Bronchial epithelial cell (primary cell): ENCODE measurements around the gene ZNF618. TPM values are rescaled to one million over a fixed set of nuclear protein-coding genes. Genes with fewer than 3 reads are reported as not detected.

Experiments
- DNase-seq: peaks from one replicate; pipeline ENCODE4 v3.0.0-alpha.2; 2010; ENCODE audit warnings: low read depth
- FAIRE-seq: peaks from 2 replicates; lab custom pipeline; 2011; peaks lifted over from hg19 to GRCh38; lab: Jason Lieb, UNC
- H3K27me3 ChIP-seq: 2 replicates; pipeline ENCODE4 v1.5.1; 2011; ENCODE audit warnings: low read length; ENCODE audit not compliant: control insufficient read depth, insufficient read depth
- H3K36me3 ChIP-seq: 2 replicates; pipeline ENCODE4 v1.5.1; 2011; ENCODE audit warnings: low read length; ENCODE audit not compliant: control insufficient read depth, insufficient read depth
- H3K4me3 ChIP-seq: 2 replicates; pipeline ENCODE4 v1.5.1; 2011; ENCODE audit warnings: mild to moderate bottlenecking, low read depth, low read length, control low read depth
- total RNA-seq: library from RNA; depleted of rRNA; stranded (reverse); fragments of >200 nt; gene quantifications from 2 replicates; pipeline ENCODE4 v1.2.1, GENCODE V29; 2014
- TF ChIP-seq, protein P1 (sequence below): IDR thresholded peaks from 2 replicates; pipeline ENCODE4 v1.5.1; 2011; ENCODE audit warnings: mild to moderate bottlenecking, moderate library complexity, low read length, control low read depth, inconsistent platforms; ENCODE audit not compliant: insufficient read depth, severe bottlenecking

The ZNF618 gene
- total RNA-seq, 1 donor from 2014 or later, result 1.6 TPM

DNA sequence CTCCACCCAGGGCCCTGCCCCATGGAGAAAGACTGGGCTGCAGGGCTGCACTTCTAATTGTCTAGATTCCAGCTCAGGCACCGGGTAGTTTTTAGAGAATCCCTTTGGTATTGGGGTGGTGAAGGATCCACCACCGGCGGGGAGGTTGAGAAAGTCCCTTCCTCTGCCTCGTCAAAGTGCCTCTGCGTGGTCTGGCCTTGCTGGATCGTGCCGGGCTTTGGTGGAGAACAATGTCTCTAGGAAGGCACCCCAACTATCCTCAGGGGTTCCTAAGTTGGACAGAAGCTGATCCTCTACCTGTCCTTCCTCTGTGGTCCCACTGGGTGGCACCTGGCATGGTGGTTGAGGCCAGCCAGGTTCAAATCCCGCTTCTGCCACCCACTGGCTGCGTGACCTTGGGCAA is 209.3 kb downstream of the ZNF618 start:
- H3K36me3 ChIP-seq, result no peaks in the 10 kb centered on the region

DNA sequence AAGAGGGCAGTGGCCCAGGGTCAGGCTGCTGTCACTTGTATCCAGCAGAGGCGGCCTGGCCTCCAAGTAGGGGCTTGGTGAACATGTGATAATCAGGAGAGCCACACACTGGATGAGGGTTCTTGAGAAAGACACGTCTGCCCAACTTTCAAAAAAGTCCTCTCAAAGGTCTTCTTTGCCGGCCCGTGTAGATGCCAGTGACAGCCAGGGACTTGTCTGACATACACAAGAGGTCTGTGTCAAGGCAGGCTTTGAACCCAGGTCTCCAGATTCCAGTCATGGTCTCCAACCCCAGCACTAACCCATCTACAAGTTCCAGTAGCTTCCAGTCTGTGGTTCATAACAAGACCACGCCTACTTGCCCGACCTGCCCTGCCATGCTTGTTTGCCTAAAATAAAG is 209.9 kb downstream of the ZNF618 start:
- FAIRE-seq (no peak), DNase-seq (peak; percentile 42)
- Histone ChIP-seq H3K4me3 (no peak overlapping the region), H3K36me3 (no peaks in the 10 kb centered on the region), H3K27me3 (peaks cover 5% of the 10 kb centered on the region)
- TF ChIP-seq, protein P1, sequence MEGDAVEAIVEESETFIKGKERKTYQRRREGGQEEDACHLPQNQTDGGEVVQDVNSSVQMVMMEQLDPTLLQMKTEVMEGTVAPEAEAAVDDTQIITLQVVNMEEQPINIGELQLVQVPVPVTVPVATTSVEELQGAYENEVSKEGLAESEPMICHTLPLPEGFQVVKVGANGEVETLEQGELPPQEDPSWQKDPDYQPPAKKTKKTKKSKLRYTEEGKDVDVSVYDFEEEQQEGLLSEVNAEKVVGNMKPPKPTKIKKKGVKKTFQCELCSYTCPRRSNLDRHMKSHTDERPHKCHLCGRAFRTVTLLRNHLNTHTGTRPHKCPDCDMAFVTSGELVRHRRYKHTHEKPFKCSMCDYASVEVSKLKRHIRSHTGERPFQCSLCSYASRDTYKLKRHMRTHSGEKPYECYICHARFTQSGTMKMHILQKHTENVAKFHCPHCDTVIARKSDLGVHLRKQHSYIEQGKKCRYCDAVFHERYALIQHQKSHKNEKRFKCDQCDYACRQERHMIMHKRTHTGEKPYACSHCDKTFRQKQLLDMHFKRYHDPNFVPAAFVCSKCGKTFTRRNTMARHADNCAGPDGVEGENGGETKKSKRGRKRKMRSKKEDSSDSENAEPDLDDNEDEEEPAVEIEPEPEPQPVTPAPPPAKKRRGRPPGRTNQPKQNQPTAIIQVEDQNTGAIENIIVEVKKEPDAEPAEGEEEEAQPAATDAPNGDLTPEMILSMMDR, result no peak

More for the DNA sequence above, 209.3 kb downstream of the ZNF618 start:
- H3K4me3 ChIP-seq, result no peak overlapping the region
- H3K27me3 ChIP-seq, result peaks cover 5% of the 10 kb centered on the region
- TF ChIP-seq, protein P1, result no peak
- FAIRE-seq, result no peak
- no peak for DNase-seq

DNA sequence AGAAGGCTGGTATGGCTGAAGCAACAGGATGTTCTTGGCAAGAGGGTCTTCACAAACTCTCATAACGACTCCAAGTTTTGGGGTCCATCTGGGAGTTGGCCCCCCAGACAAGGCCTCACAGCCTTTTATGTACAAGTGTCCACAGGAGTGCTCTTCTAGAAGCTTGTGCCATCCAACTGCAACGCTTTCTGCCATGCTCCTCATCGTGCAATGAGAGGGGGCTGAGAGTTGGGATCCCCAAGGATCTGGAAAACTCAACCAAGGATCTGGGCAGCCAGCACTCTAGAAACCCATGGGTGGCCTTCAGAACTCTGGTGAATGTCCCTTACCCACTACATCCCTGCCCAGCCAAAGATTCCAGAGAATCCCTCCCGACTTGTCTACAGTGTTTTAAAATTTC is 210.5 kb downstream of the ZNF618 start:
- no peak overlapping the region for H3K4me3 ChIP-seq
- H3K27me3 ChIP-seq, result peaks cover 5% of the 10 kb centered on the region
- TF ChIP-seq, protein P1, result no peak
- DNase-seq, result no peak
- no peak for FAIRE-seq
- no peaks in the 10 kb centered on the region for H3K36me3 ChIP-seq

DNA sequence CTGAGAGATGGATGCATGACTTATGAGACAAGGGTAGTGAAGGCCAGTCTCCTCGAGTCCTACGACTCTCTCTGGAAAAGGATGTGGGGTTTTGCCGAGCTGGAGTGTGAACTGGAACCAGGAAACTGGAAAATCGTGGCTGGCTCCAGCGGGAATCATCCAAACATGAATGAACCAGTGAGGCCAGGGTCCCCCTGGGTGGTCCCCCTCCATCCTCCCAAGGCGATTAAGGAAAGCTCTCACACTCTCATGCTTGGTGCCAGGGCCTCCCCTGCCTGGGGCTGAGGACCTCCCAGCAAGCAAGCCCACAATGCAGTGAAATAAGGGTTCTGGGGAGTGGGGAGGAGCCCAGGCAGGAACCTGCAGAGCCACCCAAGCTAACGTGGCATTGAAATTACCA is 211.6 kb downstream of the ZNF618 start:
- DNase-seq (no peak), FAIRE-seq (no peak)
- no peaks in the 10 kb centered on the region for H3K36me3 ChIP-seq
- H3K4me3 ChIP-seq, result no peak overlapping the region
- peaks cover 5% of the 10 kb centered on the region for H3K27me3 ChIP-seq
- TF ChIP-seq, protein P1, result no peak

DNA sequence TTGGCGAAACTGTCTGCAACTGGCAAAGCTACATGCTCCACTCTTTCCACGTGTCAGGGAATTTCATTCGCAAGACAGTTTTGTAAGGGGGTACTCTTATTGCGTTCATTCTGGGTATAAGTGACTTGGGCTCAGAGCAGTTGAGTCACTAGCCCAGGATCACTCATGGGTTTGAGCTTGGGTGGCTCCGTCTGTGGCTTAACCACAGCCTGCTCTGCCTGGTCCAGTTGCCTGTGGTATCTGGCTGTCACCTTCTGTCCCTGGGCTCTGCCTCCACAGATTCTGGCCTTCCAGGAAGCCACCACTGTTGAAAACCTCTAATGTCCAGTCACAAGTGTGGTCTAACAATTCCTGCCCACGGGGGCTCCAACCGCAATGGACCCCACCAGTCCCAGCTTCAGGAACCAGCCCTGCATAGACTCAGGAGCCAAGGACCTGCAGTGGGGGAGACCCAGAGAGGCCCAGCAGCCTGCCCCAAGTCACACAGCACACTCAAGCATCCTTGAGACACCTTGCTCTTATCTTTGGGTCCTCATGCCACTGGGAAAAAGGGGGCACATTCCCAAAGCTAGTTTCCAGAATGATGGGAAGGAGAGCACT is 212.6 kb downstream of the ZNF618 start:
- TF ChIP-seq, protein P1, result no peak

More for the DNA sequence above, 212.6 kb downstream of the ZNF618 start:
- no peak for DNase-seq
- Histone ChIP-seq H3K27me3 (peaks cover 5% of the 10 kb centered on the region), H3K36me3 (no peaks in the 10 kb centered on the region), H3K4me3 (no peak overlapping the region)
- peak; percentile 64 for FAIRE-seq
